GM21447 (cell line): ENCODE measurements around the gene PROS1.
"Not testable (repeated sequence)": the region's sequence is repeated elsewhere in the genome, so short reads cannot be mapped to it uniquely, and the experiment has no call there.

ENCODE experiments used
- ATAC-seq: cut with Tn5 transposase; IDR thresholded peaks from one replicate; pipeline ENCODE4 v1.9.1; 2021; ENCODE audit not compliant: unreplicated experiment

PROS1 gene

GRCh38 chr3:93969997-93970396 is 3.7 kb downstream of the PROS1 start:
- ATAC-seq, result no peak

DNA sequence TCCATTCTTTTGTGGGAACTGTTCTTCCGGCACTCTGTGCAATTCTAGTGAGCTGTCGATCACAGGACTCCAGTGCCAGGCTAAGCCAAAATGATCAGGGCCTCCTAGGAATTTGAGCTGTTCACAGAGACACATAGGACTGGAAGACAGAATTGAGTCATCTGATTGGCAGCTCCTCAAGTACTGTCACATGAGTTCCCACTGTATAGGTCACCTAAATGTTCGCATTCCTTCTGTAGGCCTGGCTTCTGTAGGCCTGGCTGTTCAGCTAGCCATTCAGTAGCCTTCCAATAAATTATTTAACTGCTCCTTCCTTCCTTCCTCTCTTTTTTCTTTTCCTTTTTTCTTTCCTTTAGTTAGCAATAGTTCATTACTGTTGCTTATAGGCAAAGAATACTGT is 4.3 kb downstream of the PROS1 start:
- no peak for ATAC-seq

- not testable (repeated sequence) for ATAC-seq
These were observed 8.6 kb downstream of the PROS1 start for GRCh38 chr3:93965106-93965505.

- no peak for ATAC-seq
These were observed 10.9 kb downstream of the PROS1 start for GRCh38 chr3:93962798-93963197.

GRCh38 chr3:93961489-93961888 is 12.2 kb downstream of the PROS1 start:
- ATAC-seq, result no peak

DNA sequence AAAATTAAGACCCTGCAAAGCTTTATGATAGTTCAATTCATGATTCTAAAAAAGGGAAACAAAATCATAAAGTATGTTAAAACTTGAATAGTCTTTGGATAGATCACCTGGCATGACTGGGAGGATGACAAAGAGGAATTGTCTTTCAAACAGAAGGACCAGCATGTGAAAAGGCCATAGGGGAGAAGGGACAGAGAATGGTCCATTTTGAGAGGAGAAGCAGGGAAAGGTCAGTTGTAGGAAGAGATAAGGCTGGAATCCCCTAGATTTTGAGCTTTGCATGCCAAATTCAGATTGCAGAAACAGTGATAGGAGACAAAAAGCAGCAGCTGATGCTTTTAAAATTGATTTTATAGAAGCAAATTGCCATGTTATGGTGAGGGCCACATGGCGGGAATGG is 12.7 kb downstream of the PROS1 start:
- no peak for ATAC-seq

GRCh38 chr3:93949958-93950357 is 23.7 kb downstream of the PROS1 start:
- ATAC-seq, result not testable (repeated sequence)

- not testable (repeated sequence) for ATAC-seq
These were observed 36.2 kb downstream of the PROS1 start for GRCh38 chr3:93937485-93937884.

DNA sequence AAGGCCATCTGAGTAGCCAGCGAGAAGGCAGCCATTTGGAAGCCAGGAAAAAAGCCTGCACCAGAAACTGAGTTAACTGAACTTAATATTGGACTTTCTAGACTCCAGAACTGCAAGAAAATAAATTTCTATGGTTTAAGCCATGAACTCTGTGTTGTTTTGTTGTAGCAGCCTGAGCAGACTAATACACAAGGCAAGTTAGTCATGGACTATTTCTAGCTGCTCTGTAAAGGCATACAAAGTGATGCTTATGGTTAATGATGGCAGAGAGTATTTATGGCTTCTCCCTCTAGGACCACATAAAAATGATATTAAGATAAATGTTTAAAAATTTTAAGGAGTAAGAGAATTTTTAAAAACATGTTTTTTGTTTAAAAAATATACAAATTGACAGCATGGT is 37.1 kb downstream of the PROS1 start:
- no peak for ATAC-seq

- ATAC-seq, result no peak
These were observed 39.2 kb downstream of the PROS1 start for GRCh38 chr3:93934366-93935046.

DNA sequence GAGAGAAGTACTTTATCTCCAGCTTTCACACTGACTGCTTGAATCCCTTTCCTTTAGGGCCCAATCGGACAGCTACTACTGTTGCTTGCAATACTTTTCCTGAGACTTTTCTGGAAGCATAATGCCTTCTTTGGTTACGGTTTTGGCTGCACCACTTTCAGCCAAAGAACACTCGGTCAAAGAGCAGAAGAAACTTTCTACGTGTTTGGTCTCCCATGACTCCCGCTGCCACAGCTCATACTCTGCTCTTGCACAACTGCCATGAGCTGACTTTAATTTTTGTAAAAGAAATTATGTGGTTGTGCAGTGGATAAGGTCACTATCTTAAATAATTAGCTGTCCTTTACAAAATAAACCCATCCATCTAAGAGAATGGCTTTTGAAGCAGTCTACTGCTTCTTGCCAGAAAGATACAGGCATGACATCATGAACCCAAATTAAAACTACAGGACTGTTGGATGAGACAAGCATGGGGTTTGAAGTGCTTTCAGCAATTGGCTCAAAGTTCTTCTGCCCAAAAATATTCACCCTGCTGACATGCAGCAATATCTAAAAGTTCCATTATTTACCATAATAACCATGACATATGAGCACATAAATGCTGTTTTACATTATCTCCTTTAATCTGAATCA is 42.0 kb downstream of the PROS1 start:
- ATAC-seq, result no peak

DNA sequence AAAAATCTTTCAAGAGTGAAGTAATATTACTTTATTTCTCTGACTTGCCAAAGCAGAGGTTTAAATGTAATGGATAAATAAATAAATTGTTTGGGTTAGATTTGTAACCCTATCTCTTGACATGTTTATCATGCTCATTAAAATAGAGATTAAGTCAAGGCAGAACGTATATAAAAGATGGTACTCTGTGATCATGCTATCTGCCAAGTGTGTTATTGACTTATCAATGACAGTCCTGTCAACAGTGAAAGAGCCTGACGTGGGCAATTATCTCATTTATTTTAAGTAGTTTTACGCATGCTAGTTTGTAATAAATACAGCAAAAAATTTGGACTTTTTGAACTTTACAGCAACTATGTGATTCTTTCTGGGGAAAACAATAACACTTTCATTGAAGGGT is 43.7 kb downstream of the PROS1 start:
- ATAC-seq, result no peak

GRCh38 chr3:93926789-93927188 is 46.9 kb downstream of the PROS1 start:
- ATAC-seq, result no peak

GRCh38 chr3:93924491-93924890 is 49.2 kb downstream of the PROS1 start:
- ATAC-seq, result no peak

GRCh38 chr3:93923006-93923405 is 50.7 kb downstream of the PROS1 start:
- no peak for ATAC-seq

DNA sequence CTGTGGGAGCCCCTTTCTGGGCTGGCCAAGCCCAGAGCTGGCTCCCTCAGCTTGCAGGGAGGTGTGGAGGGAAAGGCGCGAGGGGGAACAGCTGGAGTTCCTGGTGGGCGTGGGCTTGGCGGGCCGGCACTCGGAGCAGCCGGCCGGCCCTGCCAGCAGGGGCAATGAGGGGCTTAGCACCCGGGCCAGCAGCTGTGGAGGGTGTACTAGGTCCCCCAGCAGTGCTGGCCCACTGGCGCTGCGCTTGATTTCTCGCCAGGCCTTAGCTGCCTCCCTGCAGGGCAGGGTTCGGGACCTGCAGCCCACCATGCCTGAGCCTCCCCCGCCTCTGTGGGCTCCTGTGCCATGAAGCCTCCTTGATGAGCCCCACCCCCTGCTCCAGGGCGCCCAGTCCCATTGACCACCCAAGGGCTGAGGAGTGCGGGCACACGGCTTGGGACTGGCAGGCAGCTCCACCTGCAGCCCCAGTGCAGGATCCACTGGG is 56.1 kb downstream of the PROS1 start:
- ATAC-seq, result not testable (repeated sequence)

- not testable (repeated sequence) for ATAC-seq
These were observed 60.1 kb downstream of the PROS1 start for GRCh38 chr3:93913623-93914022.

- no peak for ATAC-seq
These were observed 62.5 kb downstream of the PROS1 start for GRCh38 chr3:93911206-93911605.

DNA sequence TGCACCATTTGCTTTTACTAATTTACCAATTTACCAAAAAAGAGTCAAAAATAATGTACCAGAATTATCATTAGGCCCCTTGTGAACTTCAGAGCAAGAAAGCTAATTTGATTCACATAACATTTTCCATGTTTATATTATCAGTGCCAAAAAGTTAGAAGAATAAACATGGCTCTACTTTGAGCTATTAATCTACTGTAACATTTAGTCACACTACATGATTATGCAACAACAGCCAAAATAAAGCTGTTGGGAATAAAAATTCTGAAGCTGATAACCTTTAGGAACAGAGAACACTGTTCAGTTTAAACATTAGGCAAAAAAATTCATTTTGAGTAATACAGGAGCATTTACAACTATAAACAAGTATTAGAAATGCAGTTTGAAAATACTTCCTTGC is 63.6 kb downstream of the PROS1 start:
- no peak for ATAC-seq

DNA sequence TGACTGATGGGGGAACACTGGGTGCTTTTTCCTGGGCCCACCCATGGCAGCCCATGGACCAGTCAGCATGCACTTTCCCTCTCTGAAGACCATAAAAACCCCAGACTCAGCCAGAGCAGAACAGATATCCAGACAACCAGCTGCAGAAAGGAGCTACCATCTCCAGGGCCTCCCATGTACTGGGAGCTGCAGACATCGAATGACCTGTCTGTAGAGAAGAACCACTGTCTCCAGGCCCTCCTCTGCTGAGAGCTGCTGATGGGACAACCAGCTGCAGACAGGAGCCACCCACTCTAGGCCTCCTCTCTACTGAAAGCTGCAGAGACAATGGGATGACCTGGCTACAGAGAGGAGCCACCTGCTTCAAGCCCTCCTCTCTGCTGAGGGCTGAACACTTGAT is 66.6 kb downstream of the PROS1 start:
- ATAC-seq, result no peak

GRCh38 chr3:93906245-93906644 is 67.5 kb downstream of the PROS1 start:
- ATAC-seq, result no peak

GRCh38 chr3:93904568-93904967 is 69.1 kb downstream of the PROS1 start:
- no peak for ATAC-seq
